IMR-90 (cell line): ENCODE data around the gene FMN2. TPM values are rescaled to one million over a fixed set of nuclear protein-coding genes. Genes with fewer than 3 reads are reported as not detected.

ENCODE experiments used
- ATAC-seq: fragments of 200-7000 bp; cut with Tn5 transposase; 2 replicates; pipeline ENCODE4 v1.9.1; 2020; ENCODE audit warnings: low read depth, mild to moderate bottlenecking, moderate library complexity
- BruUV-seq: library from RNA; stranded (reverse); fragments of 400-500 nt; replicated peaks from 2 replicates; lab custom pipeline; 2021; lab: Mats Ljungman, UMichigan
- CTCF ChIA-PET: fragments of 300-600 bp; formaldehyde crosslinking; extraction: SDS; loops from one replicate; lab custom pipeline; 2021; ENCODE audit warnings: antibody characterized with exemption; lab: Yijun Ruan, JAX
- POLR2A ChIA-PET: fragments of 300-600 bp; sonication (Branson Sonifier 250); formaldehyde crosslinking; loops from one replicate; lab custom pipeline; 2022; ENCODE audit warnings: antibody characterized with exemption; ENCODE audit not compliant: unreplicated experiment; lab: Charles Lee
- DNase-seq: peaks from one replicate; pipeline ENCODE4 v3.0.0; 2013
- H2AFZ ChIP-seq: replicated peaks from 2 replicates; pipeline ENCODE3; 2013; ENCODE audit warnings: low read length, mild to moderate bottlenecking; ENCODE audit not compliant: poor library complexity
- H2AK5ac ChIP-seq: 2 replicates; pipeline ENCODE4 v1.6.1; 2013; ENCODE audit warnings: low read depth, low read length, inconsistent platforms
- H2AK9ac ChIP-seq: replicated peaks from 2 replicates; pipeline ENCODE3; 2013; ENCODE audit warnings: mild to moderate bottlenecking, low read depth, low read length, moderate library complexity; ENCODE audit not compliant: poor library complexity
- H2BK120ac ChIP-seq: 2 replicates; pipeline ENCODE4 v1.6.1; 2013; ENCODE audit warnings: low read depth, low read length, inconsistent platforms
- H2BK15ac ChIP-seq: 3 replicates; pipeline ENCODE4 v1.6.1; 2013; ENCODE audit warnings: low read depth, low read length, inconsistent platforms
- H2BK20ac ChIP-seq: 2 replicates; pipeline ENCODE4 v1.6.1; 2013; ENCODE audit warnings: low read depth, mild to moderate bottlenecking, inconsistent platforms, low read length, moderate library complexity
- H2BK5ac ChIP-seq: 2 replicates; pipeline ENCODE4 v1.6.1; 2013; ENCODE audit warnings: mild to moderate bottlenecking, low read depth, low read length, inconsistent platforms; ENCODE audit not compliant: poor library complexity, severe bottlenecking
- H3K14ac ChIP-seq: replicated peaks from 2 replicates; pipeline ENCODE4 v1.6.1; 2013; ENCODE audit warnings: low read depth, low read length, inconsistent platforms
- H3K18ac ChIP-seq: 2 replicates; pipeline ENCODE4 v1.6.1; 2013; ENCODE audit warnings: low read depth, low read length, control low read depth
- H3K23ac ChIP-seq: 2 replicates; pipeline ENCODE4 v1.6.1; 2013; ENCODE audit warnings: low read depth, low read length, inconsistent platforms
- H3K27ac ChIP-seq: 2 replicates; pipeline ENCODE4 v1.5.1; 2013; ENCODE audit warnings: mild to moderate bottlenecking, control low read depth, low read length; ENCODE audit not compliant: insufficient read depth
- H3K27me3 ChIP-seq: 2 replicates; pipeline ENCODE4 v1.6.1; 2013; ENCODE audit warnings: low read length; ENCODE audit not compliant: control insufficient read depth, insufficient read depth
- H3K36me3 ChIP-seq: 2 replicates; pipeline ENCODE4 v1.6.1; 2013; ENCODE audit warnings: low read length, mixed read lengths; ENCODE audit not compliant: control insufficient read depth, insufficient read depth
- H3K4ac ChIP-seq: 2 replicates; pipeline ENCODE4 v1.6.1; 2013; ENCODE audit warnings: low read depth, low read length, inconsistent platforms
- H3K4me1 ChIP-seq: 2 replicates; pipeline ENCODE4 v1.6.1; 2013; ENCODE audit warnings: low read length, mixed read lengths; ENCODE audit not compliant: control insufficient read depth, insufficient read depth
- H3K4me2 ChIP-seq: 2 replicates; pipeline ENCODE4 v1.6.1; 2013; ENCODE audit warnings: low read depth, mild to moderate bottlenecking, control low read depth, low read length, moderate library complexity
- H3K4me3 ChIP-seq: 2 replicates; pipeline ENCODE4 v1.5.1; 2013; ENCODE audit warnings: low read depth, mild to moderate bottlenecking, control low read depth, low read length, moderate library complexity; ENCODE audit not compliant: insufficient read depth
- H3K56ac ChIP-seq: 2 replicates; pipeline ENCODE4 v1.6.1; 2013; ENCODE audit warnings: low read length, inconsistent platforms; ENCODE audit not compliant: insufficient read depth; ENCODE audit errors: extremely low read depth
- H3K79me1 ChIP-seq, 2 experiments: 2 replicates each; pipeline ENCODE4 v1.6.1; 2013; ENCODE audit warnings: low read length in 2 of 2, inconsistent platforms in 1 of 2, low read depth in 1 of 2
- H3K9ac ChIP-seq: 2 replicates; pipeline ENCODE4 v1.6.1; 2013; ENCODE audit warnings: low read depth, low read length, control low read depth
- H3K9me1 ChIP-seq: 2 replicates; pipeline ENCODE4 v1.6.1; 2013; ENCODE audit warnings: low read length, inconsistent platforms; ENCODE audit not compliant: insufficient read depth
- H3K9me3 ChIP-seq: 2 replicates; pipeline ENCODE4 v1.6.1; 2013; ENCODE audit warnings: low read length; ENCODE audit not compliant: control insufficient read depth, insufficient read depth
- H4K20me1 ChIP-seq: 2 replicates; pipeline ENCODE4 v1.6.1; 2013; ENCODE audit warnings: low read length, inconsistent platforms; ENCODE audit not compliant: insufficient read depth
- H4K5ac ChIP-seq: 2 replicates; pipeline ENCODE4 v1.6.1; 2013; ENCODE audit warnings: mild to moderate bottlenecking, low read depth, low read length, control low read depth
- H4K8ac ChIP-seq, 2 experiments: 2 replicates each; pipeline ENCODE4 v1.6.1; 2013; ENCODE audit warnings: low read depth in 2 of 2, low read length in 2 of 2, control low read depth in 1 of 2, inconsistent platforms in 1 of 2
- H4K91ac ChIP-seq: 2 replicates; pipeline ENCODE4 v1.6.1; 2013; ENCODE audit warnings: low read depth, low read length, inconsistent platforms; ENCODE audit not compliant: insufficient read depth
- MXI1 ChIP-seq: IDR thresholded peaks from 2 replicates; pipeline ENCODE4 v1.6.1; 2012; ENCODE audit warnings: low read depth, mild to moderate bottlenecking, low read length, moderate library complexity, borderline replicate concordance
- dilution Hi-C: fragments of 300-500 bp; cut with HindIII; formaldehyde crosslinking; loops from one replicate; pipeline ENCODE4 v1.14.3; 2018; ENCODE audit warnings: low sequenced_read_pairs; ENCODE audit not compliant: unreplicated experiment
- in situ Hi-C: fragments of 300-500 bp; cut with MboI; formaldehyde crosslinking; loops from 3 replicates; pipeline ENCODE4 v1.14.3; 2019; ENCODE audit warnings: low sequenced_read_pairs, inconsistent platforms, mixed read lengths
- intact Hi-C: fragments of 100-400 bp; cut with micrococcal nuclease; formaldehyde crosslinking; loops from 2 replicates; pipeline ENCODE4 v1.10.0; 2022
- polyA plus RNA-seq, 3 experiments: library from polyadenylated mRNA; depleted of rRNA; stranded (reverse); fragments of >200 nt; gene quantifications; 2 replicates each; pipeline ENCODE4 v1.2.3, GENCODE V29; 2012; ENCODE audit warnings: low replicate concordance in 1 of 3
- total RNA-seq: library from RNA; depleted of rRNA; stranded (reverse); fragments of >200 nt; gene quantifications from 2 replicates; pipeline ENCODE4 v1.2.3, GENCODE V29; 2012

FMN2 gene
- total and polyA plus RNA-seq, 2 of the 4 experiments (the other 2 are of a cell fraction) = 29.0 to 35.8 TPM

DNA sequence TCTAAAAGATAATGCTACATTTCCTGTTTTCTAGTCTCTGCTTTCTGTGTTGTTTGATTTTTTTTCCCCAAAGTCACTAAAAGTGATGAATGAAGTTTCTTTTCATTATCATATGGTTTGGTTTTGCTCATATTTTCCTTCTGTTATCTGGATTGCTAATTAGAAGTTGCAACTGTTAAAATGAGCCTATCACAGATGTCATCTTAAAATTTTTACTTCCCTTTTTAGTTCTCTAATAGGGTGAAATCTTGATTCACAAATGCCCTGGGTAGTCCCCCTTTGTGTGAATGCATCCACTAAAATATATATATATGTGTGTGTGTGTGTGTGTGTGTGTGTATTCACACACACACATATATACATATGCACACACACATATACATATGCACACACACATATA lies 376.2 kb downstream of the FMN2 start:
- 0 out of 2 replicates have a peak, but pooled peaks cover under 1% of the 10 kb centered on the region for H3K36me3 ChIP-seq
- peaks cover 18% of the 10 kb centered on the region for H3K4me1 ChIP-seq
- dilution Hi-C loops = no loop called here
- H3K9me1 ChIP-seq = no peaks in the 10 kb centered on the region
- no peak overlapping the region for H2BK5ac ChIP-seq
- H2BK15ac ChIP-seq = no peak overlapping the region
- H2AFZ ChIP-seq = no peak overlapping the region
- no peak overlapping the region for H4K5ac ChIP-seq
- no peak overlapping the region for H4K8ac ChIP-seq
- no peak overlapping the region for H4K91ac ChIP-seq
- no peak overlapping the region for H3K18ac ChIP-seq
- TF ChIP-seq MXI1 = no peak
- H3K4me2 ChIP-seq = no peak overlapping the region
- no peak overlapping the region for H3K9ac ChIP-seq
- no peak overlapping the region for H3K4me3 ChIP-seq
- H3K27me3 ChIP-seq = no peaks in the 10 kb centered on the region
- no peak overlapping the region for H3K23ac ChIP-seq
- CTCF ChIA-PET = no interaction called here
- H2BK120ac ChIP-seq = no peak overlapping the region
- H3K56ac ChIP-seq = no peak overlapping the region
- in situ Hi-C loops = loop anchor here (25.0 kb wide), 1 partner anchor 219 kb away; no protein-coding TSS in a partner anchor
- H2BK20ac ChIP-seq = no peak overlapping the region
- no peak overlapping the region for H3K4ac ChIP-seq
- no peak overlapping the region for H3K14ac ChIP-seq
- H2AK9ac ChIP-seq = no peak overlapping the region
- H3K79me1 ChIP-seq = peaks cover 12 to 45% of the 10 kb centered on the region in 2 experiments; a peak in 3 of 4 replicates
- H3K27ac ChIP-seq = no peak overlapping the region
- intact Hi-C loops = no loop called here
- no peak overlapping the region for H2AK5ac ChIP-seq
- ATAC-seq (no peak), DNase-seq (no peak)
- POLR2A ChIA-PET = no interaction called here
- no peaks in the 10 kb centered on the region for H3K9me3 ChIP-seq
- no peaks in the 10 kb centered on the region for H4K20me1 ChIP-seq
- BruUV-seq = no TSS peak
